ENCODE results near the gene HUNK.

GRCh38 chr21:32021319-32021994, 148.6 kb downstream of the HUNK start:
- no peak for TF ChIP-seq CTCF (IDR thresholded peaks at IDR 0.05)
- TF ChIP-seq EP300 (IDR thresholded peaks at IDR 0.05), result no peak
- no peak for TF ChIP-seq POLR2A (IDR thresholded peaks at IDR 0.05)
- no peak for TF ChIP-seq POLR2AphosphoS5 (IDR thresholded peaks at IDR 0.05)

Data from sigmoid colon (tissue), 4 donors.